CD4-positive, alpha-beta T cell treated with Interleukin-6 at 100 ng/mL for 8 hours (primary cell): Measurements from ENCODE around the gene EPS8L2.
A peak's percentile ranks its signal among the peaks of the same experiment; 100 is the strongest.

Source experiments
- DNase-seq: peaks from one replicate; pipeline ENCODE4 v3.0.0-alpha.2; 2020; ENCODE audit warnings: mixed read lengths, low spot score

The EPS8L2 gene

DNA sequence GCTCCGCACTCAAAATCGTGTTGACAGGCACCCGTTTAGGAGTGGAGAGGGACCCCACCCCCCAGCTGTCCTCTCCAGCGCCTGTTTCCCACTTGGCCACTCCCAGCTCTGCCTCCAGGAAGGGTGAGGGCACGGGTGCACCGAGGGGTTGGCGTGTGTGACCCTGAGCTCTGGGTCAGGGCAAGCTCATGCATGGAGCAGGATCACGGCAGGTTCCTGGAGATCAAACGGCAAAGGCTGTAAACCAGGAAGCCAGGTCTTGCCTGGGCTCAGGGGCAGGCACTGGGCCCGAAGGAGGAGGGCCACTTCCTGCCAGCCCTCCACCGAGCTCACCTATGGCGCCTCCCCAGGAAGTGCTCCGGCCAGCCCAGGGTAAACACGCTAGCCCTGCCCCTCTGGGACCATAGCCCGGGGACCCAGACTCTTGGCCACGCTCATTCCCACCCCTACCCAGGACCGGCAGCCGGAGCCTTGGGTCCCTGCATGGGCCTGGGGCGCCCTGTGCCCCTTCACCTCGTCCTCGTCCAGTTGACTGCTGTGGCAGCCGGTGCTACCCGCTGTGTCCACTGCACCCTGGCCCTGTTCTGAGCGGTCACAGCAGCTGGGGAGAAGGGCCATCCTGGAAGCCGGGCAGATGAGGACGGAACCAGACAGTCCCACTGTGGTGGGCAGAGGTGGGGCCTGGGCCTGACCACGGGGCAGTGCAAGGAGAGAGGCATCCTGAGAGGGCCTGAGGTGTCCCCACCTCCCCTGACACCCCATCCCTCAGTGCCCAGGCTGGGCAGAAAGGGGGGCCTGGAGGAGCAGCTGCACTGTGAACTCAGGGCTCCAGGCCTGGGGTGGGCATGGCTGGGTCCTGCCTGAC lies 1.0 kb upstream of the EPS8L2 start:
- no peak for DNase-seq

DNA sequence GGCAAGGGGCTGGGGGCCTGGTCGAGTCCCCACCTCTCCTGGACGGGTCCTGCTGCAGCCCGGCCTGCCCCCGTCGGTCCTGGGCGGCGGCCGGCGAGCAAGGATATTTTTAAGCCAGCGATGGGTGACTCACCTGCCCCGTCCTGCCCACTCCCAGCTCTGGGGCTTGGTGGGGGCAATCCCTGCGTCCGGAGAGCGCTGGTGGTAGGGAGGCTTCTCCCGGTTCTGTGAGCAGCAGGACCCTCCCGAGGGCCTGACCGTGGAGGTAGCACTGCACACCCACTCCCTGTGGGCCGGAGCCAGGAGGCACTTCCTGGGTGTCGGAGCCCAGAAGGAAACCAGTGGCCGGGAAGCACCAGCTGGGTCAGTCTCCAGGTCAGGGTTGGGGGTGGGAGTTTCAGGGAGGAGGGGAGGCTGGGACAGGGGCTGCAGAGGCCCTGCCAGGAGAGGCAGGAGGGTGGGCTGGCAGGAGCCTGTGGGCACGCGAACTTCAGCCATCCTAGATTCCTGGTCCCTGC lies 467 bp downstream of the EPS8L2 start:
- DNase-seq: no peak

DNA sequence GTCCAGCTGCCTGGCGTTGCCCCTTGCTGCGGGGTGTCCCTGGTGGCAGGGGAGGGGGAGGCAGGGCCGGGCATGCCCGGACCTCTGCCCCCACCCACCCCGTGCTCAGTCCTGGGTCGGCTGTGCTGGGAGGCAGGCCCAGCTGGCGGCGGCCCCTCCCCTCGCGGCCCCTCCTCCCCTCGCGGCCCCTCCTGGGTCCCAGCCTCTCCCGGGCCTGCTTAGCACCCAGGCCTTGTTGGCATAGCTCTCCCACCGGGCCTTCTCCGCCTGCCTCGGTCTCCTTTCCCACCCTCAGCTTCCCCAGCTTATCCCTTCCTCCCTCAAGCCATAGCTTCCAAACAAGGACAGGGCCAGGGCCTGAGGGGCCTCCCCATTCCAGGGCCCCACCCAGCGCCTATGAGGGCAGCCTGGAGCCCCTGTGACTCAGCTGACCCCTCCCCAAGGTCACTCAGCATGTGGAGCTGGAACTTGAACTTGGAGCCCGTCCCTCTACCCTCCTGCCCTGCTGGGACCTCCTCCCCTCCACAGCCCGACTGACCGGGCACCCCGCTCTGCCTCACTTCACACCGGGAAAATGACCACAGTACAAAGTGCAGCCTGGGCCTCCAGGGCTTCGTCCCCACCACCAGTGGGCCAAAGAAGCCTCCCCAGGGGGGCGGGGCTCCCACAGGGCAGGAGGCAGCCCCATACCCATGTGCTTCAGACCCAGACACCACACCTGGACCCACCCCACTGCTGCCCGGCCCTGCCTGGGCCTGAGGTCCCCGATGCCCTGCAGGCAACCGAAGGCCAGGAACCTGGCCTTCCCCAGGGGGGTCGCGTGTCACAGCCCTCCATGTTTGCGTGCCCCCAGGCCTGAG lies 1.2 kb downstream of the EPS8L2 start:
- no peak for DNase-seq

DNA sequence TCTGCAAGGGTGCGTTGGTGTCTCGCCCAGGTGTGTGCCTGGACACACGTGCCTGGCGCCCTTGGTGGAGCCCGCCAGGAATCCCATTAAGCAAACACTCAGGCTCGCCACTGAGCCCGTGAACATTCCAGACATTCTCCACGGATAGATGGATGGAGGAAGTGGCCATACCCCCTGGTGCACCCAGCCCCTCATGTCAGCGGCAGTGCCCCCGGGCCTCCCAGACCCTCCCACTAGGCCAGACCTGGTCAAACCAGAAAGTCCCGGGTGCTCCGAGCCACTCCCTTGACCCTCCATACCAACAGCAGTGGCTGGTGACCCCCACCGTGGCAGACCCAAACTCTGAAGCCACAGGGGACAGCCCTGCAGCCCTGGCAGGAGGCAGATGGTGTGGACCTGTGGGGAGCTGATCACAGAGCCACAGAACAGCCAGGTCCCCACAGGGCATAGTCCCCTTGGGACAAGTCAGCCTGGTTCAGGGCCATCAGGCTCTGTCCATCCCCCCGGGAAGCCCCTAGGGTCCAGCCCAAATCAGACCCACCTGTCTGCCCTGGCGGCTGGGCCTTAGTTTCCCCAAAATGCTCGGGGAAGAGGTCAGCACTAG lies 1.9 kb downstream of the EPS8L2 start:
- no peak for DNase-seq

DNA sequence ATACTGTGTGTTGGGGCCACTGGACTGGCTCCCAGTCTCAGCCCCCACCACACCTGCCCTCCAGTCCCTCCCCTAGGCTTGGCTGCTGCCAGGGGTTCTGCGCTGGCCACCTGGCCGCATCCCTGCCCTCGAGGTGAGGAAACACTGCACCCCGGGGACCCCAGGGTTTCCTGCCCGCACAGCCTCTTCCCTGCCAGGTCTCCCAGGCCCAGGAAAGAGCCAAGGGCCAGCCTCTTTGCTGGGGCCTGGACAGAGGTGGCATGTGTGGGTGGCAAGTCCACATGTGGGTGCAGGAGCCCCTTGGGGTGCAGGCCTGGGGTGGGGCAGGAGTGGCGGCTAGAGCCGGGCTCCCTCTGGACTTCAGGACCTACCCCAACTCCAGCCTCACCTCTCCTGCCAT lies 2.5 kb downstream of the EPS8L2 start:
- no peak for DNase-seq

DNA sequence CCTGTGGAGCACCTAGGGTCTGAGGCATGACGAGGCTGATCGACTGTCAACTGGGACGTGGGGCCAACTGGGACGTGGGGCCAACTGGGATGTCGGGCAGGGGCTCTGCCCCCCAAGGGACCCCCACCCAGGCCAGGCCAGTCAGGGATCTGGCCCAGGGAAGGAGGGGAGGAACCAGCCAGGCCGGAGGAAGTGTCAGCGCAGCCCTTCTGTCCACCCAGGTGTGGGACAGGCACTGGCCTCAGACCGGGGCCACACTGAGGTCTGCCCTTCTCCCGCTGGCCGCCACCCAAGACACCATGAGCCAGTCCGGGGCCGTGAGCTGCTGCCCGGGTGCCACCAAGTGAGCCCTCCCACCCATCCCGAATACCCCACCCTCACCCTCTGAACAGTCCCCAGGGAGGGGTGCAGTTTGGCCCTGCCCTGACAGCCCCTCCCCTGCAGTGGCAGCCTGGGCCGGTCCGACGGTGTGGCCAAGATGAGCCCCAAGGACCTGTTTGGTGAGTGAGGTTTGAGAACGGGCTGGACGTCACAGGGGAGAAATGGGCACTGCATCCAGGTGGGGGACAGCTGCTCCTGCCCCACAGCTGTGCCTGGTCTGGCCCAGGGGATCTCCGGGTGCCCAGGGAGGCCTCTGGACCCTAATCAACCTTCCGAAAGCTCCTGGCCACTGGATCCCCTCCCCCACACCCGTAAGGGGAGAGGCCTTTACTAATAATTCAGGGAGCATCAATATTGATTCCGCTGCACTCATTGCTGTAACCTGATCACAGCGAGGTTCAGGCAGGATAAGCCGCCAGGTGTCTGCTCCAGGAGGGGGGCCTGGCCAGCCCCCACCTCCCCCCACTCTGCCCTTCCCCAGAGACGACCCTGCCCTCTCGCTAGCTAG lies 3.3 kb downstream of the EPS8L2 start:
- no peak for DNase-seq

DNA sequence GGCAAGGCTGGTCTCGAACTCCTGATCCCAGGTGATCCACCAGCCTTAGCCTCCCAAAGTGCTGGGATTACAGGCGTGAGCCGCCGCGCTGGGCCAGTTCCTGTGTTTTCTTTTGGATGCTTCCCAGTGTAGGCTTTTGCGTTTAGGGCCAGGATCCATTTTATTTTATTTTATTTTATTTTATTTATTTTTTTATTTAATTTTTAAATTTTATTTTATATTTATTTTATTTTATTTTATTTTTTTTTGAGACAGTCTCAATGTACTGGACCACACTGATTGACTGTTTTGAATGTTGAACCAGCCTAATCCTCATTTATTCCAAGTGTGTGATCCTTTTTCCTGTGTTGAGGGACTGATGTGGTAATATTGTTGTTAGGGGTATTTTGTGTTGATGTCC lies 8.4 kb downstream of the EPS8L2 start:
- DNase-seq: no peak

DNA sequence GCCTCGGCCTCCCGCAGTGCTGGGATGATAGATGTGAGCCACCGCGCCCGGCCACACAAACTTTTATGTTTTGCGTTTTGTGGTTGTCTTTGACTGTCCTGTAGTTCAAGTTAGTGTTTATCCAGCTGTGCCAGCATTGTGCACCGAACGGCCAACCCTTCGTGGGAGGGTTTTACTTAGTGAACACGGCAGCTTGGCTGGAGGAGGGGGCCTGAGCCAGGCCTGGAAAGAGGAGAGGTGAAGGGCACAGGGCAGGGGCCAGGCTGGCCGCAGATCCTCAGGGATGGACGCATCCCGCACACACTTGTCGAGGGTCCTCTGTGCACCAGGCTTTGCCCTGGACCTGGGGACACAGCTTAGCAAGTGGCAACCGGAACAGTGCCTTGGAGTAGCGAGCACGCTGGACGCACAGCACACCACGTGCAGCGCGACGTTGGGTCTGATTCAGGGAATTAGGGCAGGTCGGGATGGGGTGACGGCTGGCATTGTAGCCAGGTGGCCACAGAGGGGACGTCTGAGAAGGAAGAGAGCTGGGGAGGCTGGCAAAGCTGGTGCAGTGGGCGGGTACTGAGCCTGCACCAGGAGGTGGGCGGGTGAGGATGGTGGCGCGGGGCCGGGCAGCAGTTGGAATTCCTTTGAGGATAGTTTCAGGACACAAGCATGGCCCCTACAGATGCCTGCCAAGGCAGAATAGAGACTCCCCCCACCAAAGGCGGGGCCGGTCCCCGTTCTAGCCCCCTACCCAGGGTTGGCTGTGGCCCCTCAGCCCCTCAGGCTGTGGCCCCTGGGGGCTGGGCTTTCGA lies 13.4 kb downstream of the EPS8L2 start:
- no peak for DNase-seq

DNA sequence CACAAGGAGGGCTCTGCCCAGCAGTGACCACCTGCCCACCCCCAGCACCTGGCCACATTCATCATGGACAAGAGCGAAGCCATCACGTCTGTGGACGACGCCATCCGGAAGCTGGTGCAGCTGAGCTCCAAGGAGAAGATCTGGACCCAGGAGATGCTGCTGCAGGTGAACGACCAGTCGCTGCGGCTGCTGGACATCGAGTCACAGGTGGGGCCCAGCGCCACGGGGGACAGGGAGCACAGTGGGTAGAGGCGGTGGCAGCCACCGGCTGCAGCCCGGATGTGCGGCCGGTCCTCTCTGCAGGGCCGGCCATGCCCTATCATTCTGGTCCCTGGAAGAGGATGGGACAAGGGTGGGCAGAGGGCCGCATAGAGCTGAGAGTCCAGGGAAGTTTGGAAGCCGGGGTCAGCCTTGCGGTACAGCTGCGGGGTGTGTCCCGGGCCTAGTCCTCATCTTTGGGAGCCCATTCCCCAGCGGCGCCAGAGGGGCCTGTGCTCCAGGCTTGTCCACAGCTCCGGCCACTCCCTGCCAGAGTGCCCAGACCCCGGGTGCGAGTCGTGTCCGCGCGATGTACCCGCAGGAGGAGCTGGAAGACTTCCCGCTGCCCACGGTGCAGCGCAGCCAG lies 14.1 kb downstream of the EPS8L2 start:
- DNase-seq: no peak

DNA sequence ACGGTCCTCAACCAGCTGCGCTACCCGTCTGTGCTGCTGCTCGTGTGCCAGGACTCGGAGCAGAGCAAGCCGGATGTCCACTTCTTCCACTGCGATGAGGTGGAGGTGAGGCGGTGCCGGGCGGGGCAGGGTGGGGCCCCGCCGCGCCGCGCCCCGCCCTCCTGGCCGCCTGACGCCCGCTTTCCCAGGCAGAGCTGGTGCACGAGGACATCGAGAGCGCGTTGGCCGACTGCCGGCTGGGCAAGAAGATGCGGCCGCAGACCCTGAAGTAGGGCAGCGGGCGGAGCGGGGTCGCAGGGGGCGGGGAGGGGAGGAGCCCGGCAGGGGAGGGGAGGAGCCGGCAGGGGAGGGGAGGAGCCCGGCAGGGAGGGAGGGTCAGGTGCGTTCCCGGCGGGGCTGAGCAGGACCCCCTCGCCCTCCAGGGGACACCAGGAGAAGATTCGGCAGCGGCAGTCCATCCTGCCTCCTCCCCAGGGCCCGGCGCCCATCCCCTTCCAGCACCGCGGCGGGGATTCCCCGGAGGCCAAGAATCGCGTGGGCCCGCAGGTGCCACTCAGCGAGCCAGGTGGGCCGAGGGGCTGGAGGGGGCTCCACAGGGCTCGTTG lies 14.7 kb downstream of the EPS8L2 start:
- DNase-seq: no peak

DNA sequence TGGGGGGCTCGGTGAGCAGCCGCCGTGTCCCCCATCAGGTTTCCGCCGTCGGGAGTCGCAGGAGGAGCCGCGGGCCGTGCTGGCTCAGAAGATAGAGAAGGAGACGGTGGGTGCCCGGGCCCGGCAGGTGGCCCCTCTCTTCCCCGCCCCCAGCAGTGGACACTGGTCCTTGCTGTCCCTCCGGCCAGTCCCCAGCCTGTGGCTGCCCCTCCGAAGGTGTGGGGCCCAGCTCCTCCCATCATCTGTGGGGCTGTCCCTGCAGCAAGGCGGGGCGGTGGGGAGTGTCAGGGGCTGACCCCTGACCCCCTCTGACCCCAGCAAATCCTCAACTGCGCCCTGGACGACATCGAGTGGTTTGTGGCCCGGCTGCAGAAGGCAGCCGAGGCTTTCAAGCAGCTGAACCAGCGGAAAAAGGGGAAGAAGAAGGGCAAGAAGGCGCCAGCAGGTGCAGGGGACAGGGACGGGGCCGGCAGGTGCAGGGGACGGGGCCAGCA lies 15.3 kb downstream of the EPS8L2 start:
- DNase-seq: no peak

DNA sequence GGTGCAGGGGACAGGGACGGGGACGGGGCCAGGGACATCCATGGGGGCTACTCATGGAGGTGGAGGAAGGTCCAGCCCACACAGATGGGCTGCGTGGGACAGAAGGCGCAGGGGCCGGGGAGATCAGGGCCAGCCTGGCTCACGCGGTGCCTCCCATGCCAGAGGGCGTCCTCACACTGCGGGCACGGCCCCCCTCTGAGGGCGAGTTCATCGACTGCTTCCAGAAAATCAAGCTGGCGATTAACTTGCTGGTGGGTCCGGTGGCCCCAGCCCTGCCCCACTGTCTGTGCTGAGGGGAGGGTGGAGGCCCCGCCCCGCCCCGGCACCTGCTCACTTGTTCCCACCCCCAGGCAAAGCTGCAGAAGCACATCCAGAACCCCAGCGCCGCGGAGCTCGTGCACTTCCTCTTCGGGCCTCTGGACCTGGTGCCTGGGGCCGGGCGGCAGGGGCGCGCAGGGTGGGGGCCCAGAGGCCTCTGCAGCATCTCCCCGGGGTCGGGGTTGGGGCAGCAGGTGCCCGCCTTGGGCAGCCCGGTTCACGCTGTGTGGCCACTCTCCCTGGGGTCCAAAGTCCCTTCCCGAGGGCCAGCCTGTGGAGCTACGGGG lies 15.8 kb downstream of the EPS8L2 start:
- DNase-seq: peak; percentile 55

DNA sequence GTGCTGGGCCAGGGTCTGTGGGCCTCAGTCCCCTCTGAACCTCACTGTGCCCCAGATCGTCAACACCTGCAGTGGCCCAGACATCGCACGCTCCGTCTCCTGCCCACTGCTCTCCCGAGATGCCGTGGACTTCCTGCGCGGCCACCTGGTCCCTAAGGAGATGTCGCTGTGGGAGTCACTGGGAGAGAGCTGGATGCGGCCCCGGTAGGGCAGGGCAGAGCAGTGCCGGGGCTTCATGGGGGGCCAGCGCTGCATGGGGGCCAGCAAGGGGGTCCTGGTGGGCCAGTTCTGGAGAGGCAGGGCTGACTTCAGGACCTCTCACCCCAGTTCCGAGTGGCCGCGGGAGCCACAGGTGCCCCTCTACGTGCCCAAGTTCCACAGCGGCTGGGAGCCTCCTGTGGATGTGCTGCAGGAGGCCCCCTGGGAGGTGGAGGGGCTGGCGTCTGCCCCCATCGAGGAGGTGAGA lies 16.3 kb downstream of the EPS8L2 start:
- no peak for DNase-seq

DNA sequence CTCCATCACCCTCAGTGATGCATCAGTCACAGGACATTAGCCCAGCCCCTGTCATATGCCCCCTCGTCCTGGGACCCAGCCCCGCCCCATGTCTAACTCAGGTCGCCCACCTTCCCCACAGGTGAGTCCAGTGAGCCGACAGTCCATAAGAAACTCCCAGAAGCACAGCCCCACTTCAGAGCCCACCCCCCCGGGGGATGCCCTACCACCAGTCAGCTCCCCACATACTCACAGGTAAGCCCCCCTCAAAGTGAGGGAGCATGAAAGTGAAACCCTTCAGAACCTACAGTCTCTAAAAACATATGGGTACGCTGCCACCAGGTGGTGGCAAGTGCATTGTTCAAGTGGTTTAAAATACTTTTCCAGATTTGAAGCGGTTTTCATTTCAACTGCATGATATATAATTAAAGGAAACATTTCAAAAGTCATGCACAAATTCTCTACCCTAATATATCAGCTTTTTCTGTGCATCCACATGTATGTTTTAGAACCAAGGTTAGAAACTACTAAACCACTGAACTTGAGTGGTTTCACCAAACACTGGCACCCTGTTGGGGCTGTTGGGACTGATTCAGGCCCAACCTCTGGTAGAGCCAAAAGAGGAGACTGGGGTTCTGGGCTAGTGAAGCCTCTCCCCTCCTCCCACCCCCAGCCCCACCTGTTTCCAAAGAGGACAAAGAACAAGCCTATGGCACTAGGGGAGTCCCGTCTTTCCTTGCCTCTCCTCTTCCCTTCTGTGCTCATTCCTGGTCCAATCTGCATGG lies 17.3 kb downstream of the EPS8L2 start:
- peak; percentile 52 for DNase-seq

DNA sequence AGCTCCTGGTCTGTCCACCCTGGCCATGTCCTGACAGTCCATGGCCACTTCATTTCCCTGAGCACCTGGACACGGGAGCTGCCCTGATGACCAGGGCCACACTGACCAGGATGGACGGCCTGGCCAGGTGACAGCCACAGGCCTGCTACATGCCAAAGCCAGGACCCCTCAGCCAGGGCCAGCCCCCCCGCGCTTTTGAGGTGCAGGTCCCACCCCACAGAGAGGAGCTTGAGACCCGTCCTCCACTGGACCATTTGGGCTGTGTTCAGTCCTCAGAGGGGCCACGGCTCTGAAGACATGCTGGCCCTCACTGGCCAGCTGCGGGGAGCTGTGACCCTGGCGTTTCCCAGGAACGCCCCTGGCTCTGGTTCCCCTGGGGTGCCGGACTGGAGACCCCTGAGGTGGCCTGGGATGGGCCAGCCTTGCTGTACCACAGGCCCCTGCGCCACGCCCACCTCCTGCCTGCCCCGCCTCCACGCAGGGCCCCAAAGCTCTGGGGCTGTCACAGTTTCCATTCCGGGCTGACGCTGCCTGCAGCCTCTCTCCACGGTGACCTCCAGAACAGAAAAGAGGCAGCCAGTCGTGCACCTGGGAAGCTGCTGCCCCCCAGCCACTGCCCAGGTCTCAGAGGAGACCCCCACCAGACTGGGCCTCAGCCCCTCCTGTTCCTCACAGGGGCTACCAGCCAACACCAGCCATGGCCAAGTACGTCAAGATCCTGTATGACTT lies 18.2 kb downstream of the EPS8L2 start:
- no peak for DNase-seq

DNA sequence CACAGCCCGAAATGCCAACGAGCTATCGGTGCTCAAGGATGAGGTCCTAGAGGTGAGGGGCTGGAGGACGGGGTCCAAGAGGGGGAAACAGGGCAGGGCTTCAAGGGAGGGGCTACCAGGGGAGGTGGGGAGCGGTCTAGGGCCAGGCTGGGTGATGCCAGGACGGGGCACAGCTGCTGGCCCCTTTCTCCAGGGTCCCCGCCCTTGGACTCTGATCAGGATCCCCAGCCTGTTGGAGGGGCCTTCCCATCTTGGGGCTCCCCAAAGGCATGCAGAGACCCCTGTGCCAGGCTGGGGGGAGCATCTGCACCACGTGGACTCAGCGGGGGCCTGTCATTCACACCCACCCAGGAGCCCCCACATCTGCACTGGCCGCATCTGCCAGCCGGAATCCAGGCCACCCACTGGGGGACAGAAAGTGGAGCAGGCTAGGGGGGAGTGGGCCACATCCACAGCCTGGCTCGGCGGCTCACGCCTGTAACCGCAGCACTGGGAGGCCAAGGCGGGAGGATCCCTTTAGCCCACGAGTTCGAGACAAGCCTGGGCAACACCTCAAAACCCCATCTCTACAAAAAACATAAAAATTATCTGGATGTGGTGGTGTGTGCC lies 18.9 kb downstream of the EPS8L2 start:
- DNase-seq: no peak

DNA sequence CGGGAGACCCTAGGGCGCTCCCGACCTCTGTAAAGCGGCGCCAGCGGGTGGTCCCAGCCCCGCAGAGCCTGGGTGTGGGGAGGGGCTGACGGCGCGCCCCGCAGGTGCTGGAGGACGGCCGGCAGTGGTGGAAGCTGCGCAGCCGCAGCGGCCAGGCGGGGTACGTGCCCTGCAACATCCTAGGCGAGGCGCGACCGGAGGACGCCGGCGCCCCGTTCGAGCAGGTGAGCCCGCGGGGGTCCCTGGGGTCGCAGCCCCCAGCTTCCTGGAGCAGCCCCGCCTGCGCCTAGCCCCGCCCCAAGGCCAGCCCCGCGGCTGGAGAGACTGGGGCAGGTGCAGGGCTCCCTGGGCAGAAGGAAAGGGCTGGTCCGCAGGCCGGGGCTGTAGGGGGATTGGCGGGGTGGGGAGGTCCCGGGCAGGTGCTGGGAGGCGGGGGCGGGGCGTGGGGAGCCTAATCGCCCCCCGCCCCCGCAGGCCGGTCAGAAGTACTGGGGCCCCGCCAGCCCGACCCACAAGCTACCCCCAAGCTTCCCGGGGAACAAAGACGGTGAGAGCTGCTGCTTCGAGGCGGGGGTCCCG lies 19.7 kb downstream of the EPS8L2 start:
- no peak for DNase-seq
